Astrocyte of the cerebellum (primary cell): ENCODE results near the gene AFF3.

Source experiments
- DNase-seq: peaks from one replicate; pipeline ENCODE4 v3.0.0-alpha.2; 2011; ENCODE audit warnings: low read depth
- H3K4me3 ChIP-seq: 2 replicates; pipeline ENCODE4 v1.5.1; 2011; ENCODE audit warnings: mild to moderate bottlenecking, low read depth, low read length, moderate library complexity
- CTCF ChIP-seq: IDR thresholded peaks from 2 replicates; pipeline ENCODE4 v1.5.1; 2012; ENCODE audit warnings: low read length, low read depth, moderate library complexity, mild to moderate bottlenecking; ENCODE audit errors: missing control alignments
- in situ Hi-C: cut with HindIII; loops from 2 replicates; pipeline ENCODE4 v1.10.0; 2017; ENCODE audit warnings: low sequenced_read_pairs

The AFF3 gene

GRCh38 chr2:99694331-99694730 is 448.1 kb downstream of the AFF3 start:
- no peak for TF ChIP-seq CTCF
- DNase-seq = no peak
- no peak overlapping the region for H3K4me3 ChIP-seq
- in situ Hi-C loops = no loop called here

- no peak overlapping the region for H3K4me3 ChIP-seq
- peak; percentile 14 for TF ChIP-seq CTCF
- in situ Hi-C loops = no loop called here
- no peak for DNase-seq
Observed at GRCh38 chr2:99692785-99693184, 449.6 kb downstream of the AFF3 start.

DNA sequence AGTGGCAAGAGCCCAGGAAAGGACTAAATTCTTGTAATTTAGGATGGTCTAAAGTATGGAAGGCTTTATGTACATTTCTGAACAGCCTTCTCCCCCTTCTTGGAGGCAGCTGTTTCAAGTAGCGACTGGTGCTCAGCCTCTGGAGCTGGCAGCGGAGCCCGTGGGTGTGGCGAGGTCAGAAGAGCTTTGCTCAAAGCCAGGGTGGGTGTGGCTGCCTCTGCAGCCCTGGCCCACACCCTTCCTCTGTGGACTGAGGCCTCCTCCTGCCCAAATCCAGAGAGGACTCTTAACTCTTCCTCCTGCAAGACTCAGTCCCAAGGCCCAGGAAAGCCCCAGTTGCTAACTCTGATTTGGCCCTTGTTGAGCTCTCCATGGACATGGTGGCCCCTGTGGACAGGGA is 450.5 kb downstream of the AFF3 start:
- in situ Hi-C loops = no loop called here
- no peak overlapping the region for H3K4me3 ChIP-seq
- no peak for DNase-seq
- no peak for TF ChIP-seq CTCF

GRCh38 chr2:99689145-99689742 is 453.1 kb downstream of the AFF3 start:
- in situ Hi-C loops = no loop called here
- DNase-seq = no peak
- no peak for TF ChIP-seq CTCF
- no peak overlapping the region for H3K4me3 ChIP-seq

DNA sequence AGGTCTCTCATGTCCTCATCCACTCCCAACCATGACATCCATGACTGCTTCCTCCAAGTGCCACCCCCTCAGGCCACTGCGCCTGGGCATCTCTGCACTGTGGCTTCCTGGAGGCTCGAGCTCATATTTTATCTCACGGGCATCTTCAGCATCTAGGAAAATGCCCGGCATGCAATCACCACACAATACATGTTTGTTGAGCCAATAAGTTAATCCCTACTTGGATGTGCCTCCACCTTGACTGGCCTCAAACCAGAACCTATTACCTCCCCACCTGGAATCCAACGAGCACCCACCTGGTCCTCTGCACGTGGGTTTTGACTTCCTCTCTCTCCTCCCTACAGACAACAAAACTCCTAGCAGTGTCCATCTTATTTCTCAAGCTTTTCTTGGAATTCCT is 453.7 kb downstream of the AFF3 start:
- DNase-seq = no peak
- TF ChIP-seq CTCF = no peak
- in situ Hi-C loops = no loop called here
- no peak overlapping the region for H3K4me3 ChIP-seq

DNA sequence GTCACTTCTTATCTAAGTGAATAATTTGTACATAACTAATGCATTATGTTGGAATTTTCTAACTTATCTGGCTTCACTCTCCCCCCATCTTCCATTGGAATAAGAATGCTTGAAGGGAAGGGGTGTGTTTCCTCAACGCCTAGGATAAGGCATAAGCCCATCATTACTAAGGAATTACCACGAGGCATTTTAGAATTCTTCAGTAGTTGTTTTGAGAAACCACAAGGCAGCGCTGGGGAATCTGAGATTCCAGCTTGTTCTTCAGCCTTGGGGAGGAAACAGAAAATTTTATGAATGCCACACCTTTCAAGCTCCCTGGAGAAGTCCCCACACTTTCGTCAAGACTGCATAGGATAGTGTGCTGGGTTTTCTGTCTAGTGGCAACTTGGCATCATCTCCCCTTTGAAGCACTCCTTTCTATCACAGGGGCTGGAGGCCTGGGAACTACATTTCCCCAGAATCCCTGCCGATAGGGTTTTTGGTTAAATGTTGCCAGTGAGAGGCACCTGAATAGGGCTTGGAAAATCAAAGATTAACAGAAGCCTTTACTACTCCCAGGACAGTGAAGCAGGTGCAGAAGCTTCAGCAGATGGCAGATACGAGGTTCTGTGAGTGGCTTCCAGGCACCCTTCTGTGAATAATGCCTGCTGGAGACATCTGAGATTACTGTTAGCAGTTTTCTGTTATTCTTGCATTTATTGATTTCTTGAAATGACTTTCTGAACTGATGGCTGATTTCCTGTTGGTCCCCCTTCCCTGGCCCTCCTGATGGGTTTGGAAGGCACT is 459.9 kb downstream of the AFF3 start:
- peak; percentile 50 for DNase-seq
- in situ Hi-C loops = loop anchor here (5.0 kb wide), 1 partner anchor 95 kb away; no protein-coding TSS in a partner anchor
- no peak for TF ChIP-seq CTCF
- no peak overlapping the region for H3K4me3 ChIP-seq
